GM19328 (cell line): Measurements from ENCODE around the gene PLAU.
"Not testable (repeated sequence)": the region's sequence is repeated elsewhere in the genome, so short reads cannot be mapped to it uniquely, and the experiment has no call there.

Experiments used
- ATAC-seq: cut with Tn5 transposase; IDR thresholded peaks from one replicate; pipeline ENCODE4 v1.9.1; 2021; ENCODE audit warnings: mild to moderate bottlenecking, moderate library complexity; ENCODE audit not compliant: unreplicated experiment

The PLAU gene

GRCh38 chr10:73895381-73895780 is 15.6 kb upstream of the PLAU start:
- not testable (repeated sequence) for ATAC-seq

GRCh38 chr10:73897693-73898092 is 13.2 kb upstream of the PLAU start:
- ATAC-seq, result no peak

GRCh38 chr10:73898730-73899410 is 12.1 kb upstream of the PLAU start:
- ATAC-seq, result no peak

- ATAC-seq, result no peak
Measured at GRCh38 chr10:73899423-73899822, 11.5 kb upstream of the PLAU start.

GRCh38 chr10:73900064-73900463 is 10.9 kb upstream of the PLAU start:
- no peak for ATAC-seq

- no peak for ATAC-seq
Measured at GRCh38 chr10:73901261-73901660, 9.7 kb upstream of the PLAU start.

GRCh38 chr10:73902351-73902750 is 8.6 kb upstream of the PLAU start:
- ATAC-seq, result no peak

GRCh38 chr10:73905256-73906020 is 5.5 kb upstream of the PLAU start:
- ATAC-seq, result no peak

- no peak for ATAC-seq
Measured at GRCh38 chr10:73906524-73907447, 4.1 kb upstream of the PLAU start.

- no peak for ATAC-seq
Measured at GRCh38 chr10:73907841-73908517, 3.0 kb upstream of the PLAU start.

GRCh38 chr10:73908853-73909539 is 1.9 kb upstream of the PLAU start:
- no peak for ATAC-seq

- ATAC-seq, result no peak
Measured at GRCh38 chr10:73909540-73910115, 1.3 kb upstream of the PLAU start.

GRCh38 chr10:73910401-73910763 is 550 bp upstream of the PLAU start:
- ATAC-seq, result no peak

- no peak for ATAC-seq
Measured at GRCh38 chr10:73911553-73912004, 647 bp downstream of the PLAU start.

- no peak for ATAC-seq
Measured at GRCh38 chr10:73914036-73914435, 3.1 kb downstream of the PLAU start.

GRCh38 chr10:73915206-73915851 is 4.4 kb downstream of the PLAU start:
- no peak for ATAC-seq

GRCh38 chr10:73916761-73917470 is 6.0 kb downstream of the PLAU start:
- no peak for ATAC-seq

- no peak for ATAC-seq
Measured at GRCh38 chr10:73917566-73918305, 6.8 kb downstream of the PLAU start.
